RCC 7860 (cell line): Measurements from ENCODE around the gene CELF2.

Experiments
- DNase-seq: peaks from one replicate; pipeline ENCODE4 v3.0.0-alpha.2; 2015; ENCODE audit warnings: low spot score
- FAIRE-seq: peaks from 2 replicates; lab custom pipeline; 2012; peaks lifted over from hg19 to GRCh38; lab: Jason Lieb, UNC

CELF2 gene

GRCh38 chr10:11003679-11004078 lies 14.0 kb upstream of the CELF2 start:
- FAIRE-seq, result no peak
- no peak for DNase-seq

GRCh38 chr10:11004144-11005077 lies 13.3 kb upstream of the CELF2 start:
- FAIRE-seq (no peak), DNase-seq (no peak)

- FAIRE-seq, result no peak
Observed at GRCh38 chr10:11005725-11006427, 11.8 kb upstream of the CELF2 start.

GRCh38 chr10:11006428-11006825 lies 11.2 kb upstream of the CELF2 start:
- FAIRE-seq (no peak), DNase-seq (no peak)

More at GRCh38 chr10:11005725-11006427, 11.8 kb upstream of the CELF2 start:
- DNase-seq, result no peak

DNA sequence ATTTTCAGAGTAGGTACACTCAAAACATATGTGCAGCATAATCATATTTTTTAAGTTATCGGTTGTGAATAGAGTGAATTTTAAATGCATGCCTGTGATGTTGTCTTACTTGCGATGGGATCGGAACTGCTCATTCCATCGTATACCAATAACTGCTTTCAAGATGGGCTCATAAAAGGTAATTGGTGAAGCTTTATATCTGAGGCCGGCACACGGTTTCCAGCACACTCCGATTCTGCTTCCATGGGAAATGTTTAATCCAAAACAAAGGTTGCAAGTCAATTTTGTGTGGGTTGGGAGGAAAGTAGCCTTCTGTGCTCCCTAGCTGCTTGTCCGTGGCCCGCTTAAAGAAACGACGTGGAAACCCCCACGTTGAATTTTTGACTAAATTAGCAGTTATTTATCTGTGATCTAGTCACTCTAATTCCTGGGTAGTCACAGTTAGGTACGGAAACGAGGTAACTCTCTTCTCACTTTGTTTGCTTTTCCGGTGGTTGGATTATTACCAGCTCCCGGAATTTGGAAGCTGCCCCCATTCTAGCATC lies 10.1 kb upstream of the CELF2 start:
- FAIRE-seq (no peak), DNase-seq (no peak)

DNA sequence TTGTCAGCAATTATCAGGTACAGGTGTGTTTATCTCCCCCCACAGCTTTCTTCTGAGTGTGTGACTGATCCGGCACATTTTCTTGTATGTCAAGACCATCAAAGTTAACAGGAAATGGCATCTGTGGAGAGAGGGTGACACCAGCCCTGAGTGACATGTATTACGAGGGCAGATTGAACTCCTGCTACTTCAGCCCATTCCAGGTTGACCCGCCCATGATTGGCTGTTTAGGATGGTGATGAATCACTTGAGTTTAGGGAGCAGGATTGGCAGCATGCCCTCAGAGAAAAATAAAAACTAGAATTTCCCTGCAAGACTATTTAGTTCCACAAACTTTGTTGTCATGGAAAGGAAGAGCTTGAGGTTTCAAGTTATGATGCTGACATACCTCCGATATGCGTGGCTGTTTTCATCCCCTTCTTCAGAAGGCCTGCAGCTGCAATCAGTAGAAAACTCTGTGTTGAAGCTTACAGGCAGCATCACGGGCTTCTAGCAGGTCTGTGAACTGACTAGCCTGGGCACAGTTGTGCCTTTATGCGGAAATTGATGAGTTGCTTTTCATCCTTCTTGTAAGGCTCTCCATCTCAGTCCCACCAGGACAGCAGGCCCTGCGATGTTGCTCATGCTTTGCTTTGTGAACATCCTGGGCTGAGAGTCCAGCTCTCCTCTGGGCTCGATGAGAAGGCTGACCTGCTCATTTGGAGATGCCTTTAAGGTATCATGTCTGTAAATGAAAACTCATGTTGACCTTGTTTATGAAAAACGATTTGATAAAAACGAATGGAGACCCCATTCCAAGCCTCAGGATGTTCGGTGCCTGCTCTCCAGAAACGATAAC lies 8.0 kb upstream of the CELF2 start:
- FAIRE-seq (no peak), DNase-seq (no peak)

DNA sequence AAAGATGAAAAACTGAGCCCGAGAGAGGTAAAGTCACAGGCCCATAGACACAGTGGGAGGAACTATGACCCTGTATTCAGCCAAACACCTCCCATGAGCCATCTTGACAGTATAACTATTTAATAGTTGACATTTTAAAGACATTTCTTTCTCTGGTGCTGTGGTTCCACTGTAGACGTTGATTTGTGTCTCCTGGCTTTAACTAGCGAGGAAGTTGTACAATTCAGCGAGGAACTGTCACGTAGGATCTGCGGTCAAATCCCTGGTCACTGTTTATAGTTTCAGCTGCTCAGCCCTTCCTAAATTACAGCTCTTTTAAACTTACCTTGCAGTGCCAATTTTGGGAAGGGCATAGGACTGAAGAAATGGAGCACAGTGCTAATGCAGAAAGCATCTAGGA lies 7.1 kb upstream of the CELF2 start:
- FAIRE-seq (no peak), DNase-seq (no peak)

GRCh38 chr10:11011436-11011835 lies 6.2 kb upstream of the CELF2 start:
- DNase-seq (no peak), FAIRE-seq (no peak)

DNA sequence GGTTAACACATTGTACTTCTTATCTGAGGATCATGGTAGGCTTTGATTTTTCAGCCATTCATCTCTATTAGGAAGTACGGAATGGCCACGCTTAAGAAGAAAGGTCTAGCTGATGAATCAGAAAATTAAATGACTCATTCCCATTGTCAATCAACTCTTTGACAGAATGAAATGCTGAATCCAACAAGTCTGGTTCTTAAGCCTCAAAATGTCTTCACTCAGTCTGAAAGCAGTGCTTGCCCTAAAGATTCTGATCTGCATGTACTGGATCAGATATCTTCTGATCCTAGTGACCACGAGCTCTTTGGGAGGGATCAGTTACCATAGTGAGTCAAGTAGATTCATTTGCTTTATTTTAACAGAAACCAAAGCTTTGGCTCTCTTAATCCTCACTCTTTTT lies 5.7 kb upstream of the CELF2 start:
- no peak for FAIRE-seq
- no peak for DNase-seq

- no peak for DNase-seq
- FAIRE-seq, result no peak
Observed at GRCh38 chr10:11012421-11013295, 5.0 kb upstream of the CELF2 start.

DNA sequence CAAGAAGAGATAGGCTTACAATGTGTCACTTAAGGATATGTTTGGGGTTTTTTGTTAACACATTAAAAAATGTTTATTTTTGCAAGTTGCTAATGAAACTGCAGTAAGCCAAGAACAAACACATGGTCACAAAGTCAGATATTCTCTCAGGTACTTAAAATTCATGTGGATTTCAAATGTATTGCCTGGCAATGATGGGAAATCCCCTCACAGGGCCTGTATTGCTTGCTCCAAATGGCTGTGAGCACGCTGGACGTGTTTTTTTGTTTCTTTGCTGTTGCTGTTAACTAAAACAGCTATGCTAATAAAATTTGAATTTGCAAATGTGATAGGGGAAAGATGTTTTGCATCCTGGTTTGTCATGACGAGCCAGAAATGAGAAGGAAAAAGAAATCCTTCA lies 3.8 kb upstream of the CELF2 start:
- FAIRE-seq (no peak), DNase-seq (no peak)

DNA sequence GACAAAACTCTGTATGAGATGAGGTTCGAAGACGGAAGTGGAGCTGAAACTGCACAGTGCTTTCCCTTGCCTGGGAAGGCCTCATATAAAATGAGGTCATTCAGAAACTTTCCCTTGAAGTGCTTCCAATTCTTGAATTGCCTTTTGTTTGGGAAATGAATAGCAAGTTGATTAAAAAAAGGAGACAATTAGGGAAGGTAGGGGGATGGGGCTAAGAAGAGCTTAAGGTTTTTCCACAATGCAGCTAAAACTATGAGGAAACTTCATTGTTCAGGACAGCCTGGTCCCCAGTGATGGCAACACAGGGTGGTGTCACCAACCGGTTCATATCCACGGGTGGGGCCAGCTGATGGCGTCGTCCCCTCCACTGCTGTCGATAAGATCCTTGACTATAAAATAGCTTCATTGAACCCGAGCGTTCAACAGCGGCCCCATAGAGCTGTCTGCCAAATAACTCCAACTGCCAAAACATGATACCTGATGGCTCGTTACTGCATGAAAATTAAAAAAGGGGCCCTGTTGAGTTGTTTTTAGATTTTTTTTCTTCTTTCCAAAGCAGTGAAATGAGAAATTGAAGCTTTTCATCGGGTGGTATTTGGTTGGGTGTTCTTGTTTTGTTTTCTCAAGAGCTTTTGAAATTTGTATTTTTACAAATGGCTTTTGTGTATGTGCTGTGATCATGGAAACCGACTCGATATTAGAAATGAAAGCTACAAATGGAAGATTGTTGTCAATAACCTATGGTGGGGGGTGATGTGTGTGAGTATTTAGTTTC lies 2.8 kb upstream of the CELF2 start:
- FAIRE-seq, result no peak
- no peak for DNase-seq

- FAIRE-seq (no peak), DNase-seq (no peak)
Observed at GRCh38 chr10:11015446-11015934, 2.2 kb upstream of the CELF2 start.

GRCh38 chr10:11017000-11017569 lies 587 bp upstream of the CELF2 start:
- FAIRE-seq (no peak), DNase-seq (no peak)

GRCh38 chr10:11018432-11018841 lies 765 bp downstream of the CELF2 start:
- no peak for DNase-seq
- no peak for FAIRE-seq

DNA sequence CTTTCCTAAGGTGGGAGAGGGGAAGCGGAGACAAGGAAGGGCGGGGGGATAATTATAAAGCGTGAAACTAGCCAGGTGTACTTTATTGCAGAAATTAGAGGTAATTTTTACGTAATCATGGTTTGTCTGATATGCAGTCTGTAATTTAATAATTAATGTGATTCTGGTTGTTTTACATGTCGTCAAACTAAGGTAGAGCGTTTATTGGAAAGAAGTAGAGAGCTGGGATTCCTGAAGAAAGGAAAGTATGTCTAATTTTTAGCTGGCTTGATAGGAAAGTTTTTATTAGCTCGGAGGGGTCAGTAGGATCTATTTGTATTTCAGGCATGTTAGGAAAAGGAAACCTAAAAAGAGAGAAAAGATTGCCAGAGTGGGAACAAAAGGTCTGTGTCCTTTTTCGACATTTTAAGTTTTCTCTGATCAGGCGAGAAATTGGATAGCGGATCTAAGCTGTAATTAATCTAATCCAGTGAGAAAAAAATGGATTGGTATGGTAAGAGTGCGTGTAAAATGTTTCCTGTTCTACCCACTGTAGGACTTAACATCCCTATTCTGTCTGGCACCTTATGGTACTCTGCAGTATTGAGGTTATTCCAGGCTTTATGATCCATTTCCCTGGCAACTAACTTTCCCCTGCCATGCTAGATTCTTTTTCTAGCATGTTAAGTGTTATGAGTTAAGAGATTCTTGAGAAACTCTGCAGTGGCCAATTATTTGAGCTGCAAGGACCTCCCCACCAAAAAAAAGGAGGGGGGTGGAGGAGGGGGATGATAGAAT lies 1.4 kb downstream of the CELF2 start:
- FAIRE-seq, result no peak

GRCh38 chr10:11019724-11020547 lies 2.3 kb downstream of the CELF2 start:
- FAIRE-seq (no peak), DNase-seq (no peak)

More for the DNA sequence above, 1.4 kb downstream of the CELF2 start:
- no peak for DNase-seq
